ENCODE results near the gene EBF4. TPM values are rescaled to one million over a fixed set of nuclear protein-coding genes. Genes with fewer than 3 reads are reported as not detected.
"Not testable (repeated sequence)": the region's sequence is repeated elsewhere in the genome, so short reads cannot be mapped to it uniquely, and the experiment has no call there.

EBF4 gene
- total RNA-seq, 1 experiment from 2014 or later = 2.7 TPM

- TF ChIP-seq, protein P1, sequence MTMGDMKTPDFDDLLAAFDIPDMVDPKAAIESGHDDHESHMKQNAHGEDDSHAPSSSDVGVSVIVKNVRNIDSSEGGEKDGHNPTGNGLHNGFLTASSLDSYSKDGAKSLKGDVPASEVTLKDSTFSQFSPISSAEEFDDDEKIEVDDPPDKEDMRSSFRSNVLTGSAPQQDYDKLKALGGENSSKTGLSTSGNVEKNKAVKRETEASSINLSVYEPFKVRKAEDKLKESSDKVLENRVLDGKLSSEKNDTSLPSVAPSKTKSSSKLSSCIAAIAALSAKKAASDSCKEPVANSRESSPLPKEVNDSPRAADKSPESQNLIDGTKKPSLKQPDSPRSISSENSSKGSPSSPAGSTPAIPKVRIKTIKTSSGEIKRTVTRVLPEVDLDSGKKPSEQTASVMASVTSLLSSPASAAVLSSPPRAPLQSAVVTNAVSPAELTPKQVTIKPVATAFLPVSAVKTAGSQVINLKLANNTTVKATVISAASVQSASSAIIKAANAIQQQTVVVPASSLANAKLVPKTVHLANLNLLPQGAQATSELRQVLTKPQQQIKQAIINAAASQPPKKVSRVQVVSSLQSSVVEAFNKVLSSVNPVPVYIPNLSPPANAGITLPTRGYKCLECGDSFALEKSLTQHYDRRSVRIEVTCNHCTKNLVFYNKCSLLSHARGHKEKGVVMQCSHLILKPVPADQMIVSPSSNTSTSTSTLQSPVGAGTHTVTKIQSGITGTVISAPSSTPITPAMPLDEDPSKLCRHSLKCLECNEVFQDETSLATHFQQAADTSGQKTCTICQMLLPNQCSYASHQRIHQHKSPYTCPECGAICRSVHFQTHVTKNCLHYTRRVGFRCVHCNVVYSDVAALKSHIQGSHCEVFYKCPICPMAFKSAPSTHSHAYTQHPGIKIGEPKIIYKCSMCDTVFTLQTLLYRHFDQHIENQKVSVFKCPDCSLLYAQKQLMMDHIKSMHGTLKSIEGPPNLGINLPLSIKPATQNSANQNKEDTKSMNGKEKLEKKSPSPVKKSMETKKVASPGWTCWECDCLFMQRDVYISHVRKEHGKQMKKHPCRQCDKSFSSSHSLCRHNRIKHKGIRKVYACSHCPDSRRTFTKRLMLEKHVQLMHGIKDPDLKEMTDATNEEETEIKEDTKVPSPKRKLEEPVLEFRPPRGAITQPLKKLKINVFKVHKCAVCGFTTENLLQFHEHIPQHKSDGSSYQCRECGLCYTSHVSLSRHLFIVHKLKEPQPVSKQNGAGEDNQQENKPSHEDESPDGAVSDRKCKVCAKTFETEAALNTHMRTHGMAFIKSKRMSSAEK (CRISPR knock-in tag; IDR thresholded peaks at IDR 0.05; ENCODE audit: borderline replicate concordance) = no peak
- no peak for TF ChIP-seq NR2C2 (CRISPR knock-in tag; IDR thresholded peaks at IDR 0.05)
- TF ChIP-seq ZNF263 (CRISPR knock-in tag; IDR thresholded peaks at IDR 0.05; ENCODE audit: low read depth) = no peak
Measured at GRCh38 chr20:2807019-2807418, 114.4 kb downstream of the EBF4 start (continued).

DNA sequence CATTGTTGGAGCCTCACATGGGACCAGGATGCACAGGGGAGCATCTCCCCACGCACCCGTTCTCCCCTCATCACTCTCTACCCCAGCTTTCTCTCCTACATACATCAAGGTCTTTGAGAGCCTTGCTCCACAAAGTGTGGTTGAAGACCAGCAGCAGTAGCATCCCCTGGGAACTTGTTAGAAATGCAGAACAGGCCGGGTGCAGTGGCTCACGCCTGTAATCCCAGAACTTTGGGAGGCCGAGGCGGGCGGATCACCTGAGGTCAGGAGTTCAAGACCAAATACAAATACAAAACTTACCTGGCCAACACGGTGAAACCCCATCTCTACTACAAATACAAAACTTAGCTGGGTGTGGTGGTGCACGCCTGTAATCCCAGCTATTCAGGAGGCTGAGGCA, 115.3 kb downstream of the EBF4 start:
- POLR2A ChIA-PET; H3K27ac Mint-ChIP-seq; H3K36me3 Mint-ChIP-seq; H3K4me3 Mint-ChIP-seq; ATAC-seq; DNase-seq (ENCODE audit: low spot score): not testable (repeated sequence)
- Mint-ChIP-seq H3K4me1 (peaks cover 12% of the 10 kb centered on the region), H3K27me3 (ENCODE audit: low read depth) (peaks cover 93% of the 10 kb centered on the region), H3K9me3 (peaks cover 21% of the 10 kb centered on the region)
- CTCF ChIA-PET = interaction anchor here (1.6 kb wide), 1 partner anchor 136 kb away, joined by 4 read pairs; no protein-coding TSS in a partner anchor

DNA sequence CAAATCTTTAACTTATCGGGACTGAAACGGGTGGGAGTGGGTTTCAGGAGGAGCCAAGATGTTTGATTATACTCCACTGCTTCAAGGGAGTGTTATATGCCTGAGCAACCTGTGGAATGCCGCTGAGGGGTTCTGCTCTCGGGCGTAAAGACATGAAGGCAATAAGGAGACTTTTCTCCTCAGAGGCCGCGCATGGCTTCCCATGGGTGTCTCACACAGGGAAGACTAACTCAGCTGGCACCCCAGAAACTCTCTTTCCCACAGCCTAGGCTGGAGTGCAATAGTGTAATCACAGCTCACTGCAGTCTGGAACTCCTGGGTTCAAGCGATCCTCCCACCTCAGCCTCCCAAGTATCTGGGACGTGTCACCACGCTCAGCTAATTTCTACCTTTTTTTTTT, 117.1 kb downstream of the EBF4 start:
- Mint-ChIP-seq H3K27me3 (ENCODE audit: low read depth) (peaks cover 80% of the 10 kb centered on the region), H3K9me3 (peaks cover 25% of the 10 kb centered on the region), H3K4me1 (peaks cover 8% of the 10 kb centered on the region), H3K27ac (no peak overlapping the region), H3K36me3 (no peaks in the 10 kb centered on the region), H3K4me3 (no peak overlapping the region)
- no peak for ATAC-seq
- TF ChIP-seq TEAD1 (CRISPR knock-in tag; IDR thresholded peaks at IDR 0.05) = no peak
- TF ChIP-seq AR (CRISPR knock-in tag; IDR thresholded peaks at IDR 0.05) = no peak
- no peak for TF ChIP-seq MAX (CRISPR knock-in tag; IDR thresholded peaks at IDR 0.05)
- no peak for TF ChIP-seq NFYB (CRISPR knock-in tag; conservative IDR thresholded peaks at IDR 0.05; ENCODE audit: low read depth)
- TF ChIP-seq ATF6 (CRISPR knock-in tag; IDR thresholded peaks at IDR 0.05) = no peak
- no peak for TF ChIP-seq ZNF671 (CRISPR knock-in tag; IDR thresholded peaks at IDR 0.05)
- TF ChIP-seq IRF1 (CRISPR knock-in tag; IDR thresholded peaks at IDR 0.05) = no peak
- no peak for TF ChIP-seq PRRX2 (CRISPR knock-in tag; IDR thresholded peaks at IDR 0.05)
- TF ChIP-seq, protein P2, sequence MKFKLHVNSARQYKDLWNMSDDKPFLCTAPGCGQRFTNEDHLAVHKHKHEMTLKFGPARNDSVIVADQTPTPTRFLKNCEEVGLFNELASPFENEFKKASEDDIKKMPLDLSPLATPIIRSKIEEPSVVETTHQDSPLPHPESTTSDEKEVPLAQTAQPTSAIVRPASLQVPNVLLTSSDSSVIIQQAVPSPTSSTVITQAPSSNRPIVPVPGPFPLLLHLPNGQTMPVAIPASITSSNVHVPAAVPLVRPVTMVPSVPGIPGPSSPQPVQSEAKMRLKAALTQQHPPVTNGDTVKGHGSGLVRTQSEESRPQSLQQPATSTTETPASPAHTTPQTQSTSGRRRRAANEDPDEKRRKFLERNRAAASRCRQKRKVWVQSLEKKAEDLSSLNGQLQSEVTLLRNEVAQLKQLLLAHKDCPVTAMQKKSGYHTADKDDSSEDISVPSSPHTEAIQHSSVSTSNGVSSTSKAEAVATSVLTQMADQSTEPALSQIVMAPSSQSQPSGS (CRISPR knock-in tag; IDR thresholded peaks at IDR 0.05; ENCODE audit: borderline replicate concordance, low read depth) = no peak
- no peak for TF ChIP-seq FOXK1 (CRISPR knock-in tag; IDR thresholded peaks at IDR 0.05)
- no peak for TF ChIP-seq E2F1 (CRISPR knock-in tag; IDR thresholded peaks at IDR 0.05)
- TF ChIP-seq, protein P3, sequence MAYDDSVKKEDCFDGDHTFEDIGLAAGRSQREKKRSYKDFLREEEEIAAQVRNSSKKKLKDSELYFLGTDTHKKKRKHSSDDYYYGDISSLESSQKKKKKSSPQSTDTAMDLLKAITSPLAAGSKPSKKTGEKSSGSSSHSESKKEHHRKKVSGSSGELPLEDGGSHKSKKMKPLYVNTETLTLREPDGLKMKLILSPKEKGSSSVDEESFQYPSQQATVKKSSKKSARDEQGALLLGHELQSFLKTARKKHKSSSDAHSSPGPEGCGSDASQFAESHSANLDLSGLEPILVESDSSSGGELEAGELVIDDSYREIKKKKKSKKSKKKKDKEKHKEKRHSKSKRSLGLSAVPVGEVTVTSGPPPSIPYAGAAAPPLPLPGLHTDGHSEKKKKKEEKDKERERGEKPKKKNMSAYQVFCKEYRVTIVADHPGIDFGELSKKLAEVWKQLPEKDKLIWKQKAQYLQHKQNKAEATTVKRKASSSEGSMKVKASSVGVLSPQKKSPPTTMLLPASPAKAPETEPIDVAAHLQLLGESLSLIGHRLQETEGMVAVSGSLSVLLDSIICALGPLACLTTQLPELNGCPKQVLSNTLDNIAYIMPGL (CRISPR knock-in tag; IDR thresholded peaks at IDR 0.05) = no peak
- POLR2A ChIA-PET = interaction anchor here (0.7 kb wide), 1 partner anchor 11 kb away, joined by 13 read pairs; no protein-coding TSS in a partner anchor
- CTCF ChIA-PET = interaction anchor here (1.6 kb wide), 1 partner anchor 138 kb away, joined by 4 read pairs; no protein-coding TSS in a partner anchor
- no peak for DNase-seq (ENCODE audit: low spot score)
